ENCODE results near the gene ADGRV1.

The ADGRV1 gene

DNA sequence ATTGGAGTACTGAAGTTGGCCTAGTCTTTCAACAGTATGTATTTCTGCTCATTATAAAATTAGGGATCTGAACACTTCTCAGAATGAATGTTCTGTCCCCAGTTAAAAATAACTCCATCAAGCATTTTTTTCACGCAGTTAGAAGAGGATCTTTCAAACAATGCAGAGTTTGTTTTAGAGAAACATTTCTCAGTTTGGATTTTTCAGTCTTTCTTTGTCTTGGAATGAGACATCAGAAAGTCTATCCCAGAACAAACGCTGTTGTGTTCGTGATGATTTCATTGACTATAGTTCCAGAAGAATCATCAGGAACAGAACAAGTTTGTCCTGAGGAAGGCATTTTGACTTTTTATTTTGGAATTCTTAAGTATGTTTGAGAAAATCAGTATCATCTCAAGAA is 605.8 kb downstream of the ADGRV1 start:
- TF ChIP-seq, protein P1, sequence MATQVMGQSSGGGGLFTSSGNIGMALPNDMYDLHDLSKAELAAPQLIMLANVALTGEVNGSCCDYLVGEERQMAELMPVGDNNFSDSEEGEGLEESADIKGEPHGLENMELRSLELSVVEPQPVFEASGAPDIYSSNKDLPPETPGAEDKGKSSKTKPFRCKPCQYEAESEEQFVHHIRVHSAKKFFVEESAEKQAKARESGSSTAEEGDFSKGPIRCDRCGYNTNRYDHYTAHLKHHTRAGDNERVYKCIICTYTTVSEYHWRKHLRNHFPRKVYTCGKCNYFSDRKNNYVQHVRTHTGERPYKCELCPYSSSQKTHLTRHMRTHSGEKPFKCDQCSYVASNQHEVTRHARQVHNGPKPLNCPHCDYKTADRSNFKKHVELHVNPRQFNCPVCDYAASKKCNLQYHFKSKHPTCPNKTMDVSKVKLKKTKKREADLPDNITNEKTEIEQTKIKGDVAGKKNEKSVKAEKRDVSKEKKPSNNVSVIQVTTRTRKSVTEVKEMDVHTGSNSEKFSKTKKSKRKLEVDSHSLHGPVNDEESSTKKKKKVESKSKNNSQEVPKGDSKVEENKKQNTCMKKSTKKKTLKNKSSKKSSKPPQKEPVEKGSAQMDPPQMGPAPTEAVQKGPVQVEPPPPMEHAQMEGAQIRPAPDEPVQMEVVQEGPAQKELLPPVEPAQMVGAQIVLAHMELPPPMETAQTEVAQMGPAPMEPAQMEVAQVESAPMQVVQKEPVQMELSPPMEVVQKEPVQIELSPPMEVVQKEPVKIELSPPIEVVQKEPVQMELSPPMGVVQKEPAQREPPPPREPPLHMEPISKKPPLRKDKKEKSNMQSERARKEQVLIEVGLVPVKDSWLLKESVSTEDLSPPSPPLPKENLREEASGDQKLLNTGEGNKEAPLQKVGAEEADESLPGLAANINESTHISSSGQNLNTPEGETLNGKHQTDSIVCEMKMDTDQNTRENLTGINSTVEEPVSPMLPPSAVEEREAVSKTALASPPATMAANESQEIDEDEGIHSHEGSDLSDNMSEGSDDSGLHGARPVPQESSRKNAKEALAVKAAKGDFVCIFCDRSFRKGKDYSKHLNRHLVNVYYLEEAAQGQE (IDR thresholded peaks at IDR 0.05; ENCODE audit: low read depth), result no peak
- no peak for TF ChIP-seq TCF12 (IDR thresholded peaks at IDR 0.05; ENCODE audit: low read depth)
- TF ChIP-seq CEBPB (IDR thresholded peaks at IDR 0.05), result no peak
- TF ChIP-seq, protein P2, sequence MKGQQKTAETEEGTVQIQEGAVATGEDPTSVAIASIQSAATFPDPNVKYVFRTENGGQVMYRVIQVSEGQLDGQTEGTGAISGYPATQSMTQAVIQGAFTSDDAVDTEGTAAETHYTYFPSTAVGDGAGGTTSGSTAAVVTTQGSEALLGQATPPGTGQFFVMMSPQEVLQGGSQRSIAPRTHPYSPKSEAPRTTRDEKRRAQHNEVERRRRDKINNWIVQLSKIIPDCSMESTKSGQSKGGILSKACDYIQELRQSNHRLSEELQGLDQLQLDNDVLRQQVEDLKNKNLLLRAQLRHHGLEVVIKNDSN (IDR thresholded peaks at IDR 0.05), result no peak
- TF ChIP-seq RAD21 (IDR thresholded peaks at IDR 0.05; ENCODE audit: low read depth), result no peak
- TF ChIP-seq EGR1 (IDR thresholded peaks at IDR 0.05), result no peak
- no peak for TF ChIP-seq TAF1 (IDR thresholded peaks at IDR 0.05; ENCODE audit: low read depth)
- no peak for TF ChIP-seq FOXM1 (IDR thresholded peaks at IDR 0.05; ENCODE audit: borderline replicate concordance, low read depth)
- TF ChIP-seq YY1 (IDR thresholded peaks at IDR 0.05; ENCODE audit: low read depth), result no peak
- TF ChIP-seq EP300 (IDR thresholded peaks at IDR 0.05; ENCODE audit: borderline replicate concordance), result no peak
- no peak for TF ChIP-seq CREB1 (IDR thresholded peaks at IDR 0.05; ENCODE audit: low read depth)
- TF ChIP-seq ZBTB7A (IDR thresholded peaks at IDR 0.05; ENCODE audit: low read depth), result no peak
- TF ChIP-seq, protein P3, sequence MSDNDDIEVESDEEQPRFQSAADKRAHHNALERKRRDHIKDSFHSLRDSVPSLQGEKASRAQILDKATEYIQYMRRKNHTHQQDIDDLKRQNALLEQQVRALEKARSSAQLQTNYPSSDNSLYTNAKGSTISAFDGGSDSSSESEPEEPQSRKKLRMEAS (IDR thresholded peaks at IDR 0.05), result no peak
- TF ChIP-seq NFIC (IDR thresholded peaks at IDR 0.05), result no peak
- TF ChIP-seq TEAD4 (IDR thresholded peaks at IDR 0.05), result no peak

DNA sequence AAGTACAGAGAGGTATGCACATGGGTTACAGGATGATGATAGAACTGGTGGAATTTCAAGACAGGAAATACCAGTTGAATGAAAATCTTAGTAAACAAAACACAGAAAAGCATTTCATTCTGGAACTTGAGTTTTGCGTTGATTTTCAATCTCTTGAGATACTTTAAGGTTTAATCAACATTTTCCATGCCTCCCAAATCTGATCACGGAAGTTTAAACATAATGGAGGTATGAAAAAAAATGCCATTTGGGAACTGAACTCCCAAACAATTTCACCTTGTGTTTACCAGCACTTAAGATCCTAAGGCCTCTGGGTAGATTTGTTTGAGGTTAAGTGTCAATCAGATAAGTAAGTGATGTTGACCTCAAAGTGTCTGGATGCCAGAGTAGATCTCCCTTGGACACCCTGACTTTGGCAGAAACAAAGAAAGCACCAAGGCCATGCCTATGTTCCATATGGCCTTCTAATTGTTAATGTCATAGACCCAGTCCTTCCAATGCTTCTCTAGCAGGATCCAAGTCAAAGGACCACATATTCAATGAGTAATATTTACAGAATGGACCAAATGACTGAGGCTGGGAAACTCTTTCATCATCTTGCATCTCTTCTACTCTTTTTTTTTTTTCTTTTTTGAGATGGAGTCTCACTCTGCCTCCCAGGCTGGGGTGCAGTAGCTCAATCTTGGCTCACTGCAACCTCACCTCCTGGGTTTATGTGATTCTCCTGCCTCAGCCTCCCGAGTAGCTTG is 607.6 kb downstream of the ADGRV1 start:
- TF ChIP-seq CREB1 (IDR thresholded peaks at IDR 0.05; ENCODE audit: low read depth) (no peak), NFIC (IDR thresholded peaks at IDR 0.05) (no peak), YY1 (IDR thresholded peaks at IDR 0.05; ENCODE audit: low read depth) (no peak), ZBTB7A (IDR thresholded peaks at IDR 0.05; ENCODE audit: low read depth) (no peak), EGR1 (IDR thresholded peaks at IDR 0.05) (no peak), TCF12 (IDR thresholded peaks at IDR 0.05; ENCODE audit: low read depth) (no peak), TEAD4 (IDR thresholded peaks at IDR 0.05) (no peak)
- TF ChIP-seq, protein P2 (IDR thresholded peaks at IDR 0.05), result no peak

DNA sequence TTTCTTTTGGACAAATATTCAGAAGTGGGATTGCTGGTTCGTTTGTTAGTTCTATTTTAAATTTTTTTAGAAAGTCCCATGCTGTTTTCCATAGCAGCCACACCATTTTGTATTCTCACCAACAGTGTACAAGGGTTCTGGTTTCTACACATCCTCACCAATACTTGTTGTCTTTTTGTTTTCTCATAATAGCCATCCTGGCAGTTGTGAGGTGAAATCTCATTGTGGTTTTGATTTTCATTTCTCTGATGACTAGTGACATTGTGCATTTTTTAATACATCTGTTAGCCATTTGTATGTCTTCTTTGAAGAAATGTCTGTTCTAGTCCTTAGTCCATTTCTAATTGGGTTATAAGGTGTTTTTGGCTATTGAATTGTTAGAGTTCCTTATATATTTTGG is 610.3 kb downstream of the ADGRV1 start:
- TF ChIP-seq RAD21 (IDR thresholded peaks at IDR 0.05; ENCODE audit: low read depth), result no peak
- no peak for TF ChIP-seq YY1 (IDR thresholded peaks at IDR 0.05; ENCODE audit: low read depth)
- TF ChIP-seq FOXM1 (IDR thresholded peaks at IDR 0.05; ENCODE audit: borderline replicate concordance, low read depth), result no peak
- no peak for TF ChIP-seq TCF12 (IDR thresholded peaks at IDR 0.05; ENCODE audit: low read depth)
- no peak for TF ChIP-seq TAF1 (IDR thresholded peaks at IDR 0.05; ENCODE audit: low read depth)
- TF ChIP-seq EP300 (IDR thresholded peaks at IDR 0.05; ENCODE audit: borderline replicate concordance), result no peak
- no peak for TF ChIP-seq ZBTB7A (IDR thresholded peaks at IDR 0.05; ENCODE audit: low read depth)
- TF ChIP-seq CEBPB (IDR thresholded peaks at IDR 0.05), result no peak
- TF ChIP-seq CREB1 (IDR thresholded peaks at IDR 0.05; ENCODE audit: low read depth), result no peak
- TF ChIP-seq, protein P3 (IDR thresholded peaks at IDR 0.05), result no peak
- no peak for TF ChIP-seq EGR1 (IDR thresholded peaks at IDR 0.05)
- TF ChIP-seq, protein P1 (IDR thresholded peaks at IDR 0.05; ENCODE audit: low read depth), result no peak
- no peak for TF ChIP-seq NFIC (IDR thresholded peaks at IDR 0.05)
- TF ChIP-seq TEAD4 (IDR thresholded peaks at IDR 0.05), result no peak
- TF ChIP-seq, protein P2 (IDR thresholded peaks at IDR 0.05), result no peak

DNA sequence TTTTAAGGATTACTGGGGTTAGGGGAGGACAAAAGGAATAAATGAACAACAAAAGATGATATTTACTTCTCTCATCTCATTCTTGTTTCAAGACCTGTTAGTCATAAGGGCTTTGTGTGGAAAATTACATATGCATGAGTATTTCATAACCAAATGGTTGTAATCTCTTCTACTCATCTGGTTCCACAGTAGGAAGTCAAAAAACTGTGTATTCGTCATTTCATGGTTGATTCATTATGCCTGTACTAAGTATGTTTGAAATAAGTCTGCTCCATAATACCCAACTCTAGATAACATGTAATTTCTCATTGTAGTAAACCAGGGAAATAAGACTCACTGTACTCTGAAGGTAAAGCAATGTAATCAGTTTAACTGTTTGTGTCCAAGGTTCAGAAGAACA is 611.7 kb downstream of the ADGRV1 start:
- TF ChIP-seq CREB1 (IDR thresholded peaks at IDR 0.05; ENCODE audit: low read depth) (no peak), RAD21 (IDR thresholded peaks at IDR 0.05; ENCODE audit: low read depth) (no peak), TCF12 (IDR thresholded peaks at IDR 0.05; ENCODE audit: low read depth) (no peak), TAF1 (IDR thresholded peaks at IDR 0.05; ENCODE audit: low read depth) (no peak)
- TF ChIP-seq, protein P1 (IDR thresholded peaks at IDR 0.05; ENCODE audit: low read depth), result no peak
